ENCODE measurements around the gene RFNG.

DNA sequence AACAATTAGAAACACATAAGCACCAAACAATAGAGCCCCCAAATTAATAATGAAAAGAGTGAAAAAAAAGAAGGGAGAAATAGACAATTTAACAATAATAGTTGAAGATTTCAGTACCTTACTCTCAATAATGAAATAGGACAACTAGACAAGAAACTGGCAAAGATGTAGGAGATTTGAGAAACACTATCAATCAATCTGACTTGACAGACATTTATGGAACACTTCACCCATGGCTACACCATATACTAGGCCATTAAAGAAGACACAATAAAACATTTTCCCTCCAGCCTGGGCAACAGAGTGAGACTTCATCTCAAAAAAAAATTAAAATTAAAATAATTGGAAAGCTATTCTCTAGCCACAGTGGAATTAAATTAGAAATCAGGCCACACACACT lies 19.0 kb upstream of the RFNG start:
- no peak for TF ChIP-seq POLR2A (IDR thresholded peaks at IDR 0.05)
- TF ChIP-seq, protein P1, sequence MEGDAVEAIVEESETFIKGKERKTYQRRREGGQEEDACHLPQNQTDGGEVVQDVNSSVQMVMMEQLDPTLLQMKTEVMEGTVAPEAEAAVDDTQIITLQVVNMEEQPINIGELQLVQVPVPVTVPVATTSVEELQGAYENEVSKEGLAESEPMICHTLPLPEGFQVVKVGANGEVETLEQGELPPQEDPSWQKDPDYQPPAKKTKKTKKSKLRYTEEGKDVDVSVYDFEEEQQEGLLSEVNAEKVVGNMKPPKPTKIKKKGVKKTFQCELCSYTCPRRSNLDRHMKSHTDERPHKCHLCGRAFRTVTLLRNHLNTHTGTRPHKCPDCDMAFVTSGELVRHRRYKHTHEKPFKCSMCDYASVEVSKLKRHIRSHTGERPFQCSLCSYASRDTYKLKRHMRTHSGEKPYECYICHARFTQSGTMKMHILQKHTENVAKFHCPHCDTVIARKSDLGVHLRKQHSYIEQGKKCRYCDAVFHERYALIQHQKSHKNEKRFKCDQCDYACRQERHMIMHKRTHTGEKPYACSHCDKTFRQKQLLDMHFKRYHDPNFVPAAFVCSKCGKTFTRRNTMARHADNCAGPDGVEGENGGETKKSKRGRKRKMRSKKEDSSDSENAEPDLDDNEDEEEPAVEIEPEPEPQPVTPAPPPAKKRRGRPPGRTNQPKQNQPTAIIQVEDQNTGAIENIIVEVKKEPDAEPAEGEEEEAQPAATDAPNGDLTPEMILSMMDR (IDR thresholded peaks at IDR 0.05) = no peak
